ENCODE results near the gene RGR. TPM values are rescaled to one million over a fixed set of nuclear protein-coding genes. Genes with fewer than 3 reads are reported as not detected.

The RGR gene
- total RNA-seq, 4 donors from 2014 or later, result 0.08 TPM; not detected in 3

- WGBS, 2 donors, result 75 to 80% methylated on average over 1 of the region's 1 CpG
- intact Hi-C loops (cut with DNase I; ENCODE audit: low total_unique reads), result no loop called here
- TF ChIP-seq CTCF (IDR thresholded peaks at IDR 0.05) (no peak), POLR2A (IDR thresholded peaks at IDR 0.05) (no peak)
- DNase-seq (ENCODE audit: low spot score in 2 of 2), result no peak
- no peak overlapping the region for H3K4me3 ChIP-seq (ENCODE audit: low read depth, poor library complexity, severe bottlenecking)
Observed at GRCh38 chr10:84293171-84293570, 48.3 kb downstream of the RGR start.

- DNase-seq (ENCODE audit: low spot score in 2 of 2), result no peak
- WGBS, 2 donors, result 75 to 78% methylated on average over 4 of the region's 4 CpGs
- H3K4me3 ChIP-seq (ENCODE audit: low read depth, poor library complexity, severe bottlenecking), result no peak overlapping the region
- intact Hi-C loops (cut with DNase I; ENCODE audit: low total_unique reads), result no loop called here
- TF ChIP-seq CTCF (IDR thresholded peaks at IDR 0.05), result no peak
- TF ChIP-seq POLR2A (IDR thresholded peaks at IDR 0.05), result no peak
Observed at GRCh38 chr10:84293574-84294016, 48.7 kb downstream of the RGR start.

GRCh38 chr10:84294766-84295447, 50.1 kb downstream of the RGR start:
- DNase-seq (ENCODE audit: low spot score in 2 of 2), result no peak
- intact Hi-C loops (cut with DNase I; ENCODE audit: low total_unique reads), result no loop called here
- no peak overlapping the region for H3K4me3 ChIP-seq (ENCODE audit: low read depth, poor library complexity, severe bottlenecking)
- no peak for TF ChIP-seq POLR2A (IDR thresholded peaks at IDR 0.05)
- no peak for TF ChIP-seq CTCF (IDR thresholded peaks at IDR 0.05)
- WGBS, 2 donors, result 88 to 96% methylated on average over 1 of the region's 1 CpG

- TF ChIP-seq POLR2A (IDR thresholded peaks at IDR 0.05) (no peak), CTCF (IDR thresholded peaks at IDR 0.05) (no peak)
- WGBS, 2 donors, result 56 to 59% methylated on average over 10 of the region's 10 CpGs
- DNase-seq (ENCODE audit: low spot score in 2 of 2), result no peak
- H3K4me3 ChIP-seq (ENCODE audit: low read depth, poor library complexity, severe bottlenecking), result no peak overlapping the region
- intact Hi-C loops (cut with DNase I; ENCODE audit: low total_unique reads), result no loop called here
Observed at GRCh38 chr10:84296091-84296981, 51.5 kb downstream of the RGR start.

- TF ChIP-seq POLR2A (IDR thresholded peaks at IDR 0.05), result no peak
- no peak for TF ChIP-seq CTCF (IDR thresholded peaks at IDR 0.05)
Observed at GRCh38 chr10:84298057-84298456, 53.2 kb downstream of the RGR start.

More at GRCh38 chr10:84298057-84298456, 53.2 kb downstream of the RGR start:
- 76 to 84% methylated on average over 3 of the region's 3 CpGs for WGBS, 2 donors
- DNase-seq (ENCODE audit: low spot score in 2 of 2), result no peak
- intact Hi-C loops (cut with DNase I; ENCODE audit: low total_unique reads), result no loop called here
- H3K4me3 ChIP-seq (ENCODE audit: low read depth, poor library complexity, severe bottlenecking), result no peak overlapping the region
